Lung (tissue), 12 donors: ENCODE results near the gene ARHGEF40. TPM values are rescaled to one million over a fixed set of nuclear protein-coding genes. Genes with fewer than 3 reads are reported as not detected.
"Not testable (repeated sequence)": the region's sequence is repeated elsewhere in the genome, so short reads cannot be mapped to it uniquely, and the experiment has no call there.

ENCODE experiments used
- ATAC-seq: fragments of 200-7000 bp; cut with Tn5 transposase; one replicate; pipeline ENCODE4 v1.9.1; 2020; ENCODE audit warnings: moderate number of reproducible peaks; ENCODE audit not compliant: insufficient read depth, low FRiP score
- DNase-seq, 3 donors: peaks; one replicate each; pipeline ENCODE4 v3.0.0-alpha.2; 2013 to 2017
- H3K27ac ChIP-seq, 2 donors: one replicate each; pipeline ENCODE4 v1.5.1; 2013; ENCODE audit warnings: mild to moderate bottlenecking in 2 of 2, moderate library complexity in 2 of 2, control low read depth in 1 of 2, inconsistent platforms in 1 of 2, low read depth in 1 of 2, low read length in 1 of 2
- H3K27me3 ChIP-seq, 3 donors: one replicate each; pipeline ENCODE4 v1.5.1; 2013; ENCODE audit warnings: low read length in 2 of 3; ENCODE audit not compliant: control insufficient read depth in 3 of 3, insufficient read depth in 3 of 3
- H3K36me3 ChIP-seq, 4 donors: one replicate each; pipeline ENCODE4 v1.5.1; 2013; ENCODE audit warnings: low read length in 4 of 4, mild to moderate bottlenecking in 1 of 4, moderate library complexity in 1 of 4; ENCODE audit not compliant: control insufficient read depth in 4 of 4, insufficient read depth in 4 of 4
- H3K4me1 ChIP-seq, 5 donors: one replicate each; pipeline ENCODE4 v1.5.1; 2013; ENCODE audit warnings: low read length in 5 of 5, mild to moderate bottlenecking in 2 of 5, moderate library complexity in 1 of 5; ENCODE audit not compliant: control insufficient read depth in 5 of 5, insufficient read depth in 5 of 5
- H3K4me3 ChIP-seq: one replicate; pipeline ENCODE4 v1.5.1; 2013; ENCODE audit warnings: mild to moderate bottlenecking, control low read depth, moderate library complexity
- H3K9ac ChIP-seq, 2 donors: one replicate each; pipeline ENCODE4 v1.5.1; 2013; ENCODE audit warnings: low read length in 2 of 2, control low read depth in 1 of 2; ENCODE audit not compliant: insufficient read depth in 1 of 2
- H3K9me3 ChIP-seq, 4 donors: one replicate each; pipeline ENCODE4 v1.5.1; 2013; ENCODE audit warnings: low read length in 3 of 4, mild to moderate bottlenecking in 1 of 4, moderate library complexity in 1 of 4; ENCODE audit not compliant: control insufficient read depth in 4 of 4, insufficient read depth in 3 of 4
- CTCF ChIP-seq: IDR thresholded peaks from 2 replicates; pipeline ENCODE4 v1.5.1; 2012; ENCODE audit warnings: mild to moderate bottlenecking; ENCODE audit errors: control extremely low read depth, extremely low read depth
- WGBS, 2 donors: extraction: QIAGEN DNeasy Blood & Tissue Kit; methylation state at CpG; one replicate each; pipeline ENCODE4 v1.1.7; 2013; 5-methylcytosine and 5-hydroxymethylcytosine counted together
- polyA plus RNA-seq, 2 donors: library from polyadenylated mRNA; stranded (reverse); fragments of 200-250 nt; gene quantifications; one replicate each; pipeline ENCODE4 v1.2.1, GENCODE V29; 2013
- total RNA-seq, 2 donors: library from RNA; depleted of rRNA in 1 of 2; stranded (reverse); fragments of >200 nt in 1 of 2; gene quantifications; one replicate each; pipeline ENCODE4 v1.2.1, GENCODE V29; 2014 to 2021
- donor health status: control.
- donor health status: control.
- donor health status: Bipolar disorder and iron deficiency.
- donor health status: healthy.
- donor health status: DM: yes; HTN: yes; CAD: no.

Gene ARHGEF40
- total and polyA plus RNA-seq, 4 donors: 13.1 to 48.6 (median 27.3) TPM

- H3K4me3 ChIP-seq: no peak overlapping the region
- H3K9ac ChIP-seq: no peak overlapping the region
- TF ChIP-seq CTCF: no peak
- H3K9me3 ChIP-seq: peaks cover 0 to 2% (median 0%) of the 10 kb centered on the region in 4 donors
- ATAC-seq: no peak
- 77 to 83% methylated on average over 8 of the region's 8 CpGs for WGBS, 2 donors
- H3K36me3 ChIP-seq: no peaks in the 10 kb centered on the region
- no peaks in the 10 kb centered on the region for H3K27me3 ChIP-seq
- H3K4me1 ChIP-seq: peaks cover 12 to 26% (median 23%) of the 10 kb centered on the region in 5 donors
- no peak overlapping the region for H3K27ac ChIP-seq
- no peak for DNase-seq
These were observed 29.7 kb upstream of the ARHGEF40 start for GRCh38 chr14:21040370-21040925.

GRCh38 chr14:21040941-21041340 lies 29.2 kb upstream of the ARHGEF40 start:
- H3K4me3 ChIP-seq, H3K36me3 ChIP-seq, H3K9ac ChIP-seq, H3K27ac ChIP-seq, ATAC-seq, H3K9me3 ChIP-seq, H3K27me3 ChIP-seq, DNase-seq: not testable (repeated sequence)
- 83 to 86% methylated on average over 3 of the region's 3 CpGs for WGBS, 2 donors
- H3K4me1 ChIP-seq: peaks cover 12 to 26% (median 23%) of the 10 kb centered on the region in 5 donors

- Histone ChIP-seq H3K27ac (peak within 1 kb of the TSS in 1 of 2 donors; percentile 25), H3K4me1 (peaks cover 12 to 27% (median 23%) of the 10 kb centered on the region in 5 donors), H3K36me3 (no peaks in the 10 kb centered on the region), H3K27me3 (no peaks in the 10 kb centered on the region), H3K9me3 (peaks cover 0 to 2% (median 0%) of the 10 kb centered on the region in 4 donors), H3K4me3 (no peak within 1 kb of the TSS), H3K9ac (no peak within 1 kb of the TSS)
- no peak for TF ChIP-seq CTCF
- 67 to 71% methylated on average over 11 of the region's 11 CpGs for WGBS, 2 donors
- DNase-seq (no peak), ATAC-seq (no peak)
These were observed 28.2 kb upstream of the ARHGEF40 start, which contains the start of gene RNASE7 for GRCh38 chr14:21041676-21042433. Gene RNASE7 (plus strand): TSS chr14:21042362. CDS start chr14:21042993, 631 bp downstream.

GRCh38 chr14:21042918-21043317 lies 27.2 kb upstream of the ARHGEF40 start:
- no peak for TF ChIP-seq CTCF
- Histone ChIP-seq H3K27me3 (no peaks in the 10 kb centered on the region), H3K9me3 (peaks cover 0 to 2% (median 0%) of the 10 kb centered on the region in 4 donors), H3K36me3 (no peaks in the 10 kb centered on the region), H3K27ac (no peak overlapping the region), H3K9ac (no peak overlapping the region), H3K4me3 (no peak overlapping the region), H3K4me1 (peaks cover 12 to 30% (median 21%) of the 10 kb centered on the region in 5 donors)
- DNase-seq (no peak), ATAC-seq (no peak)
- 52 to 57% methylated on average over 8 of the region's 8 CpGs for WGBS, 2 donors
